Measurements from ENCODE around the gene NDUFAF3.

DNA sequence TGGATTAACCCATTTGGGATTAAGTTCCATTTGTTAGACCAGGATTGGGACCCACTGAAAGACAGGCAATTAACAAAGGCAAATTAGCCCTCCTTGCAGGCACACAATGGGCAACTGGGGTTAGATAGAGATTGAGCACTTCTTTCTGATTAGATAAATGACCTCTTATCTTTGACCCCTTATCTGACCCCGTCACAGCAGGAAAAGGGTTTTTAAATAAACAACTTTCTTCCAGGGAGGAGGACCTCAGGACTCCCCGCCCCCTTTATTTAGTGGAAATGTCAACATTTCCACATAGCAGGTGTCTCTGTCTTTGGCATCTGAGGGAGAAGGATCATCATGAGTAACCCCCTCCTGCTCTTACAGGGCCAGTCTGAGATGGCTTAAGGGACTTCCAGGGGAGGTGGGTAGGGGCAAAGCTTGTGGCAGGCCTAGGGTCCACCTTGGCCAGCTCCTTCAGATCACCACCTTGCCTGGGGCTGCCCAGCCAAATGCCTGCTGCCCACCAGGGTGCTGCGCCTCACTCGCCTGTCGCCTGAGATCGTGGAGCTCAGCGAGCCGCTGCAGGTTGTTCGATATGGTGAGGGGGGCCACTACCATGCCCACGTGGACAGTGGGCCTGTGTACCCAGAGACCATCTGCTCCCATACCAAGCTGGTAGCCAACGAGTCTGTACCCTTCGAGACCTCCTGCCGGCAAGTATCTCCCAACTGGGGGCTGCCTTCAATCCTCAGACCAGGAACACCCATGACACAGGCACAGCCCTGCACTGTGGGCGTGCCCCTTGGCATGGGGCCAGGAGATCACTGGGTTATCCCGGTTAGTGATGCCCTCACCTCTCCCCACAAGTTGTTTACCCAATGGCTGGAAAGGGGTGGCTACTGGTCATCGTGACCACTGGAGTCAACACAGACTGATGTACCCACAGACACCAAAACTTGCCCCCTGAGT, 17.3 kb upstream of the NDUFAF3 start:
- no peak for TF ChIP-seq EZH2phosphoT487 (IDR thresholded peaks at IDR 0.05; ENCODE audit: borderline replicate concordance, low read depth, low read length)
- TF ChIP-seq, protein P1, sequence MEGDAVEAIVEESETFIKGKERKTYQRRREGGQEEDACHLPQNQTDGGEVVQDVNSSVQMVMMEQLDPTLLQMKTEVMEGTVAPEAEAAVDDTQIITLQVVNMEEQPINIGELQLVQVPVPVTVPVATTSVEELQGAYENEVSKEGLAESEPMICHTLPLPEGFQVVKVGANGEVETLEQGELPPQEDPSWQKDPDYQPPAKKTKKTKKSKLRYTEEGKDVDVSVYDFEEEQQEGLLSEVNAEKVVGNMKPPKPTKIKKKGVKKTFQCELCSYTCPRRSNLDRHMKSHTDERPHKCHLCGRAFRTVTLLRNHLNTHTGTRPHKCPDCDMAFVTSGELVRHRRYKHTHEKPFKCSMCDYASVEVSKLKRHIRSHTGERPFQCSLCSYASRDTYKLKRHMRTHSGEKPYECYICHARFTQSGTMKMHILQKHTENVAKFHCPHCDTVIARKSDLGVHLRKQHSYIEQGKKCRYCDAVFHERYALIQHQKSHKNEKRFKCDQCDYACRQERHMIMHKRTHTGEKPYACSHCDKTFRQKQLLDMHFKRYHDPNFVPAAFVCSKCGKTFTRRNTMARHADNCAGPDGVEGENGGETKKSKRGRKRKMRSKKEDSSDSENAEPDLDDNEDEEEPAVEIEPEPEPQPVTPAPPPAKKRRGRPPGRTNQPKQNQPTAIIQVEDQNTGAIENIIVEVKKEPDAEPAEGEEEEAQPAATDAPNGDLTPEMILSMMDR (conservative IDR thresholded peaks at IDR 0.05; ENCODE audit: low read length) = no peak
